ENCODE results near the gene PDE10A. TPM values are rescaled to one million over a fixed set of nuclear protein-coding genes. Genes with fewer than 3 reads are reported as not detected.
A peak's percentile ranks its signal among the peaks of the same experiment; 100 is the strongest.

PDE10A gene
- total and polyA plus RNA-seq, 8 donors: 0.78 to 58.2 (median 4.0) TPM; not detected in 1

DNA sequence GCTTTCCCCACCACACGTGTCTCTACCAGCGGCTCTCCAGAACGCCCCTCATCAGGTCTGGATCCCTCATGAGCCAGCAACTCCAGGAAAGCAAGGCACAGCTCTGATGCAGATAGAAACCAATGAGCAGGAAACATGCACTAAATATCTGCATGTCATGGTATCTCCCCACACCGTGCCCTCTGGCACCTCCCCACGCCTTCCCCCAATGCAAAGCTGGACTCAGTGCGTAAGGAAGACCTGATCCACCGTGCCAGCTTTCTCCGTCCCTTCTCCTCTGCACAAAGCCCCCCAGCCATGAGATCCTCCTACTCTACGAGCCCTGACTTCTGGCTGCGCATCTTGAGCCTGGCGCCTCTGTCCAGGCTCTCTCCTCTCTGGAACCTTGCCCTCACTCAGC, 9.4 kb downstream of the PDE10A start:
- no peak for DNase-seq
- peaks cover 0 to 8% (median 0%) of the 10 kb centered on the region in 3 donors for H3K27me3 ChIP-seq
- no peaks in the 10 kb centered on the region for H3K36me3 ChIP-seq
- H3K4me3 ChIP-seq: no peak overlapping the region
- 84 to 87% (median 86%) methylated on average over 11 of the region's 11 CpGs for WGBS, 5 donors
- intact Hi-C loops (cut with DNase I; ENCODE audit: low total_unique reads): no loop called here
- no peaks in the 10 kb centered on the region for H3K9me3 ChIP-seq
- no peaks in the 10 kb centered on the region for H3K4me1 ChIP-seq
- no peak overlapping the region for H3K27ac ChIP-seq
- TF ChIP-seq EP300 (IDR thresholded peaks at IDR 0.05): no peak
- TF ChIP-seq, protein P1, sequence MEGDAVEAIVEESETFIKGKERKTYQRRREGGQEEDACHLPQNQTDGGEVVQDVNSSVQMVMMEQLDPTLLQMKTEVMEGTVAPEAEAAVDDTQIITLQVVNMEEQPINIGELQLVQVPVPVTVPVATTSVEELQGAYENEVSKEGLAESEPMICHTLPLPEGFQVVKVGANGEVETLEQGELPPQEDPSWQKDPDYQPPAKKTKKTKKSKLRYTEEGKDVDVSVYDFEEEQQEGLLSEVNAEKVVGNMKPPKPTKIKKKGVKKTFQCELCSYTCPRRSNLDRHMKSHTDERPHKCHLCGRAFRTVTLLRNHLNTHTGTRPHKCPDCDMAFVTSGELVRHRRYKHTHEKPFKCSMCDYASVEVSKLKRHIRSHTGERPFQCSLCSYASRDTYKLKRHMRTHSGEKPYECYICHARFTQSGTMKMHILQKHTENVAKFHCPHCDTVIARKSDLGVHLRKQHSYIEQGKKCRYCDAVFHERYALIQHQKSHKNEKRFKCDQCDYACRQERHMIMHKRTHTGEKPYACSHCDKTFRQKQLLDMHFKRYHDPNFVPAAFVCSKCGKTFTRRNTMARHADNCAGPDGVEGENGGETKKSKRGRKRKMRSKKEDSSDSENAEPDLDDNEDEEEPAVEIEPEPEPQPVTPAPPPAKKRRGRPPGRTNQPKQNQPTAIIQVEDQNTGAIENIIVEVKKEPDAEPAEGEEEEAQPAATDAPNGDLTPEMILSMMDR (IDR thresholded peaks at IDR 0.05): no peak
- no peak for TF ChIP-seq POLR2AphosphoS5 (IDR thresholded peaks at IDR 0.05)
- TF ChIP-seq POLR2A (IDR thresholded peaks at IDR 0.05): no peak

DNA sequence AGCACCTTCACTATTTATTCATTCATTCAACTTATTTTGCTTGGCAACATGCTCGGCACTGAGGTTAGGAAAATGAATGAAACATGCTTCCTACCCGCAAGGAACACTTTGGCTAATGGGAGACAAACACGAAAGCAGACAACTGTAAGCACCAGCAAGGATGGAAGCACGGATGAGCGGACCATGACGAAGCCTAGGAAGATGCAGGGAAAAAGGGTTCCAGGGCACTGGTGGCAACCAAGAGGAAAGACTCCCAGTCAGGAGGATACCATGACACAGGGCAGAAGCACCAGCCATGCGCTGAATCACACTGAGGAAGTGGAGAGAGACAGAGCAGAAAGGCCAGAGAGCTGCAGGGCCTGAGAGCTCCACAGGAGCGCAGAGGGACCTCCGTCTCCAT, 9.8 kb downstream of the PDE10A start:
- Histone ChIP-seq H3K27ac (no peak overlapping the region), H3K27me3 (peaks cover 0 to 4% (median 0%) of the 10 kb centered on the region in 3 donors), H3K4me1 (no peaks in the 10 kb centered on the region), H3K4me3 (no peak overlapping the region), H3K9me3 (no peaks in the 10 kb centered on the region), H3K36me3 (no peaks in the 10 kb centered on the region)
- intact Hi-C loops (cut with DNase I; ENCODE audit: low total_unique reads): no loop called here
- 82 to 93% (median 86%) methylated on average over 9 of the region's 9 CpGs for WGBS, 5 donors
- no peak for DNase-seq
- TF ChIP-seq POLR2A (IDR thresholded peaks at IDR 0.05): no peak
- no peak for TF ChIP-seq POLR2AphosphoS5 (IDR thresholded peaks at IDR 0.05)
- TF ChIP-seq EP300 (IDR thresholded peaks at IDR 0.05): no peak
- TF ChIP-seq, protein P1 (IDR thresholded peaks at IDR 0.05): no peak

DNA sequence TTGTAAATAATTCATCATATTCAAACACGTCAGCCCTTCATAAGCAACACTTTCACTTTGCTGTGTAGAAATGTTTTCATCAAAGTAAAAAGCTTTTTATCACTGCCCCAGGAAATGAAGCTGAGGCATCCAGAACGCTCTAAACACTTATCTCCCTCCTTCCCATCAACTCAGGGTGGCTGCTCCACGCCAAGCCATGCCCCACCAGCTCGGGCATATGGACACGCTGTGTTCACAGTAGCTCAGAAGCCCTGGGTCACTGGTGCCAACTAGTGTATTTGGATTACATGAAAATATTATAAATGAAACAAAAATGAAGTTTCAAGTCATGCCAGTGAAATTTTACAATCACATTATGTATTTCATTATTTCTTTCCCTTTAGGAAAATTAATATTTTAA, 10.3 kb downstream of the PDE10A start:
- WGBS, 5 donors: 65 to 77% (median 72%) methylated on average over 5 of the region's 5 CpGs

DNA sequence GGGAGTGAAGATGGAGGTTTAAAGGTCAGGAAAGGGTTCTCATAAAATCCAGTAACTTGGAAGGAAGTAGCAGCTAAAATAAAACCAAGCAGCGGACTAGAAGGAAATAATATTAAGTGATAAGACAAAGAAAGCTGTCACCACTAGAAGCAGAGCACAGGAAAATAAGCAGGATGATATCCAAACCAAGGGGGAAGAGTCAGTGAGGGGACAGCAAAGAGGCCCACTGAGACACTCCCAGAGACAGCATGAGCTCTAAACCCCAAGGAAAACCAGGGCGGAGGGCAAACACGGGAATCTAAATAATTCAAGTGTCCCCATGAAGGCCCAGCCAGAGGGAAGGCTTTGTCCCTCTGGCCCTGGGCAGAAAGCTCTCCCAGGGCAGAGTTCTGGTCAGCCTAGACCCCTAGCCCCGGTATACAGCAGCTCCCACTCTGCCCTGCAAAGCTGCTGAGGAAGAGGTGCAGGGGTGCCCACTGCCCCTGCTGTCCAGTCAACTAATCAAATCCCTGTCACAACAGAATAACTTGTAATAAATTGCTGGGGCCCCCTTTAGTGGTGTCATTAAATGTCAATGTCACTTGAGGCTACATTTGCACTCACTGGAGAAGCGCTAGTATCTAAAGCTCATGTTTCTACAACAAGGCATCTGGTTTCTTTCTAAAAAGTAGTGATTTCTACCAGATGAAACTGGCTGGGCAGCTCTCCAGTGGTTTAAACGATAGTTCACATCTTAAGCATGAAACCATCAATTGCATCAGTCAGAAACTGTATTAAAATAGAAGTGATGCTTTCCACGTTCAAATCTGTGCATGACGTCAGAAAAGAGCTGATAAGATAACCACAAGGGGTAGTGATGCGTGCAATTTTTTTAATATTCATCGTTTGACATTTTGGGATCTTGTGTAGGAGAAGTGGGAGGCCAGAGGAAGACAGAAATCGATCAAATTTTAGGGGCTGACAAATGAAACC, 13.6 kb downstream of the PDE10A start:
- TF ChIP-seq EP300 (IDR thresholded peaks at IDR 0.05) (no peak), POLR2A (IDR thresholded peaks at IDR 0.05) (no peak), POLR2AphosphoS5 (IDR thresholded peaks at IDR 0.05) (no peak)
- TF ChIP-seq, protein P1 (IDR thresholded peaks at IDR 0.05): no peak

More for the DNA sequence above, 10.3 kb downstream of the PDE10A start:
- H3K4me1 ChIP-seq: peaks cover 0 to 2% (median 0%) of the 10 kb centered on the region in 4 donors
- TF ChIP-seq POLR2A (IDR thresholded peaks at IDR 0.05): no peak
- TF ChIP-seq EP300 (IDR thresholded peaks at IDR 0.05): no peak
- TF ChIP-seq, protein P1 (IDR thresholded peaks at IDR 0.05): no peak
- TF ChIP-seq POLR2AphosphoS5 (IDR thresholded peaks at IDR 0.05): no peak
- intact Hi-C loops (cut with DNase I; ENCODE audit: low total_unique reads): no loop called here
- H3K4me3 ChIP-seq: no peak overlapping the region
- H3K36me3 ChIP-seq: no peaks in the 10 kb centered on the region
- no peak overlapping the region for H3K27ac ChIP-seq
- no peak for DNase-seq
- H3K9me3 ChIP-seq: no peaks in the 10 kb centered on the region
- H3K27me3 ChIP-seq: peaks cover 0 to 4% (median 0%) of the 10 kb centered on the region in 3 donors

More for the DNA sequence above, 13.6 kb downstream of the PDE10A start:
- Histone ChIP-seq H3K36me3 (no peaks in the 10 kb centered on the region), H3K27me3 (no peaks in the 10 kb centered on the region), H3K4me1 (peaks cover 6 to 17% (median 11%) of the 10 kb centered on the region in 4 donors), H3K4me3 (no peak overlapping the region), H3K9me3 (no peaks in the 10 kb centered on the region), H3K27ac (peak overlapping the region in 2 of 5 donors; percentile 2 to 41)
- peak in 1 of 2 donors; percentile 78 for DNase-seq
- intact Hi-C loops (cut with DNase I; ENCODE audit: low total_unique reads): no loop called here
- WGBS, 5 donors: 66 to 73% (median 67%) methylated on average over 11 of the region's 11 CpGs
